Endothelial cell of umbilical vein (primary cell): ENCODE measurements around the gene RAB36. TPM values are rescaled to one million over a fixed set of nuclear protein-coding genes. Genes with fewer than 3 reads are reported as not detected.

Experiments
- BruUV-seq: library from RNA; stranded (reverse); fragments of 400-500 nt; replicated peaks from 2 replicates; lab custom pipeline; 2021; lab: Mats Ljungman, UMichigan
- CTCF ChIA-PET: fragments of 300-600, 350-600 bp; sonication (Branson Sonifier 250); formaldehyde crosslinking; loops from one replicate; lab custom pipeline; 2021; ENCODE audit warnings: antibody characterized with exemption, inconsistent platforms; lab: Charles Lee
- POLR2A ChIA-PET: fragments of 300-600, 350-600 bp; sonication (Branson Sonifier 250); formaldehyde crosslinking; loops from one replicate; lab custom pipeline; 2021; ENCODE audit warnings: antibody characterized with exemption, inconsistent platforms; lab: Charles Lee
- DNase-seq: peaks from one replicate; pipeline ENCODE4 v3.0.0-alpha.2; 2011; ENCODE audit warnings: low read depth, low spot score
- FAIRE-seq: peaks from 2 replicates; lab custom pipeline; 2011; peaks lifted over from hg19 to GRCh38; lab: Jason Lieb, UNC
- H2AFZ ChIP-seq: 2 replicates; pipeline ENCODE4 v1.6.0; 2012; ENCODE audit warnings: low read depth, low read length, control low read depth, inconsistent platforms
- H3K27ac ChIP-seq: 2 replicates; pipeline ENCODE4 v1.5.1; 2011; ENCODE audit warnings: low read depth, mild to moderate bottlenecking, control low read depth, low read length, moderate library complexity; ENCODE audit not compliant: insufficient read depth
- H3K27me3 ChIP-seq, 2 experiments: 2 replicates each; pipeline versions ENCODE4 v1.6.0 to v1.6.1; 2011; ENCODE audit warnings: low read length in 2 of 2, mixed read lengths in 1 of 2; ENCODE audit not compliant: control insufficient read depth in 2 of 2, insufficient read depth in 2 of 2
- H3K36me3 ChIP-seq, 2 experiments: 2 replicates in 1 of 2; 3 replicates in 1 of 2; pipeline ENCODE4 v1.5.1; 2011; ENCODE audit warnings: low read length in 2 of 2, mild to moderate bottlenecking in 1 of 2, moderate library complexity in 1 of 2; ENCODE audit not compliant: control insufficient read depth in 2 of 2, insufficient read depth in 2 of 2; ENCODE audit errors: extremely low read depth in 1 of 2
- H3K4me1 ChIP-seq: 3 replicates; pipeline ENCODE4 v1.5.1; 2011; ENCODE audit warnings: mild to moderate bottlenecking, low read length; ENCODE audit not compliant: control insufficient read depth, insufficient read depth; ENCODE audit errors: extremely low read depth
- H3K4me2 ChIP-seq: 2 replicates; pipeline ENCODE4 v1.6.1; 2011; ENCODE audit warnings: low read length, control low read depth, mixed read lengths; ENCODE audit not compliant: insufficient read depth
- H3K4me3 ChIP-seq, 3 experiments: fragments of 200-600 bp in 1 of 3; sonication (generic), shearing (Covaris generic) in 1 of 3; replicated peaks in 1 of 3; 2 replicates each; pipeline ENCODE4 v1.5.1; 2011 to 2016; ENCODE audit warnings: control low read depth in 3 of 3, low read length in 3 of 3, mild to moderate bottlenecking in 2 of 3, inconsistent platforms in 1 of 3, low read depth in 1 of 3, moderate library complexity in 1 of 3; ENCODE audit not compliant: insufficient read depth in 1 of 3
- H3K79me2 ChIP-seq: 2 replicates; pipeline ENCODE4 v1.6.0; 2012; ENCODE audit warnings: low read length, inconsistent platforms; ENCODE audit not compliant: control insufficient read depth, insufficient read depth
- H3K9ac ChIP-seq: replicated peaks from 2 replicates; pipeline ENCODE3; 2011; ENCODE audit warnings: low read length, control low read depth; ENCODE audit not compliant: insufficient read depth; ENCODE audit errors: extremely low read depth
- H3K9me1 ChIP-seq: replicated peaks from 3 replicates; pipeline ENCODE4 v1.6.0; 2011; ENCODE audit warnings: mild to moderate bottlenecking, low read length; ENCODE audit not compliant: control insufficient read depth, insufficient read depth; ENCODE audit errors: extremely low read depth
- H3K9me3 ChIP-seq: replicated peaks from 2 replicates; pipeline ENCODE4 v1.5.1; 2012; ENCODE audit warnings: low read length, inconsistent platforms; ENCODE audit not compliant: control insufficient read depth, insufficient read depth
- H4K20me1 ChIP-seq: replicated peaks from 2 replicates; pipeline ENCODE3; 2011; ENCODE audit warnings: mild to moderate bottlenecking, low read length; ENCODE audit not compliant: control insufficient read depth, insufficient read depth; ENCODE audit errors: extremely low read depth
- GATA2 ChIP-seq: IDR thresholded peaks from 2 replicates; pipeline ENCODE4 v1.7.0; 2011; ENCODE audit warnings: low read depth, mild to moderate bottlenecking, moderate library complexity, mixed read lengths, low read length; ENCODE audit not compliant: insufficient read length, insufficient read depth
- JUN ChIP-seq: IDR thresholded peaks from 2 replicates; pipeline ENCODE4 v1.6.1; 2011; ENCODE audit warnings: borderline replicate concordance, low read depth; ENCODE audit not compliant: insufficient read length, insufficient read depth
- POLR2A ChIP-seq: IDR thresholded peaks from 2 replicates; pipeline ENCODE4 v1.6.1; 2012; ENCODE audit warnings: low read depth, mild to moderate bottlenecking, control low read depth, low read length
- POLR2AphosphoS5 ChIP-seq: IDR thresholded peaks from 2 replicates; pipeline ENCODE4 v1.6.1; 2012; ENCODE audit warnings: low read depth, mild to moderate bottlenecking, control low read depth, low read length, moderate library complexity; ENCODE audit not compliant: insufficient read depth
- dilution Hi-C: fragments of 300-500 bp; cut with MboI; formaldehyde crosslinking; loops from one replicate; pipeline ENCODE4 v1.15.0; 2019; ENCODE audit warnings: low sequenced_read_pairs; ENCODE audit not compliant: extremely low pct_ligation_motif_present
- intact Hi-C: fragments of 100-400 bp; cut with micrococcal nuclease; formaldehyde crosslinking; loops from one replicate; pipeline ENCODE4 v1.10.0; 2022
- polyA plus RNA-seq, 4 experiments: library from polyadenylated mRNA; depleted of rRNA in 3 of 4; stranded (reverse) in 3 of 4; unstranded in 1 of 4; fragments of >200 nt; gene quantifications; 2 replicates each; pipeline versions ENCODE4 v1.2.1 to v1.2.3, GENCODE V29; 2011 to 2012; ENCODE audit warnings: missing spikeins in 1 of 4
- total RNA-seq: library from RNA; stranded (reverse); gene quantifications from 2 replicates; pipeline ENCODE4 v1.2.3, GENCODE V29; 2021
- TF ChIP-seq, protein P1 (sequence below), 2 donors: IDR thresholded peaks; 1 replicate in 1 of 2; 2 replicates in 1 of 2; pipeline ENCODE4 v1.5.1; 2011; ENCODE audit warnings: low read length in 2 of 2, mild to moderate bottlenecking in 2 of 2, moderate library complexity in 2 of 2, control low read depth in 1 of 2, inconsistent platforms in 1 of 2, low read depth in 1 of 2; ENCODE audit not compliant: insufficient read depth in 1 of 2; ENCODE audit errors: extremely low read depth in 1 of 2

The RAB36 gene
- total and polyA plus RNA-seq, 2 donors (not counting 3 experiments of a cell fraction or from before 2014, with no cell fraction given) = 2.7 to 3.1 TPM

- Histone ChIP-seq H3K79me2 (no peaks in the 10 kb centered on the region), H3K4me1 (peaks cover 9% of the 10 kb centered on the region), H2AFZ (peak overlapping the region; percentile 71), H3K36me3 (no peaks in the 10 kb centered on the region), H3K9ac (peak overlapping the region; percentile 52), H4K20me1 (no peaks in the 10 kb centered on the region), H3K27me3 (no peaks in the 10 kb centered on the region), H3K27ac (peak overlapping the region; percentile 26), H3K4me3 (peak overlapping the region in 2 of 3 experiments; percentile 25 to 35), H3K9me3 (no peaks in the 10 kb centered on the region), H3K9me1 (no peaks in the 10 kb centered on the region), H3K4me2 (peak overlapping the region; percentile 50)
- intact Hi-C loops (loop anchor here (10.0 kb wide), 1 partner anchor 239 kb away; no protein-coding TSS in a partner anchor), dilution Hi-C loops (no loop called here)
- TF ChIP-seq JUN = no peak
- TF ChIP-seq POLR2AphosphoS5 = no peak
- no peak for TF ChIP-seq POLR2A
- DNase-seq = no peak
- ChIA-PET POLR2A (no interaction called here), CTCF (interaction anchor here (1.6 to 3.0 kb wide), 5 partner anchors 11 to 186 kb away, joined by 7 to 16 read pairs (median 10); no protein-coding TSS in a partner anchor)
- BruUV-seq = no TSS peak
- no peak for FAIRE-seq
These were observed 697 bp downstream of the RAB36 start for GRCh38 chr22:23145878-23146470.

DNA sequence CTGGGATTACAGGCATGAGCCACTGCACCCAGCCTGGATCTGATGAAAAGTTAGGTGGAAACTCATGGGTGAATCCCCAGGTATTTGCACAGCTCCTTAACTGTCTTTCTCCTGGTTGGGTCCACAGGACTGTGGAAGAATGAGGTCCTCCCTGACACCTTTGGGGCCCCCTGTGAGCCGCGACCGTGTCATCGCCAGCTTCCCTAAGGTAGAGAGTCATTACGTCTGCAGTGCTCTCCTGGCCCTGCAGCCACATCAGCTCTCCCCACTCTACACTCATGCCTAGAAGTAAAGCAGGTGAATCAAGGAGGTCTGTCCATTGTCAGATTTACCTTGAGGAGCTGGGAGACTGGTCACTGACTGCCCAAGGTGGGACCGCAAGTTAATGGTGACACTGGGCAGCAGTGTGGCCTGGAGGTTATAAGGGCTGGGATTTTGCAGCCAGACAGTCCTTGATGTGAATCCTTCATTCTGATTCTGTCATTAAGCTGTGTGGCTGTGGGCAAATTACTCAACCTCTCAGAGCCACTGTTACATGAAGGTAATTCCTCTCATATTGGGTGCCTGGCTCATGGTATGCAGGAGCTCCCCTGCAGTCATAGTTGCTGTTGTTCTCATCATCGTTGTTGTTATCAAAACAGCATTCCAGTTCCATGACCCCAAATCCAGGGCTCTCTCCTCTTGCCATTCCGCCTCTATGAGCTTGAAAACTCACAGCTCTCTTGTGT, 1.4 kb downstream of the RAB36 start:
- no peak overlapping the region for H3K4me2 ChIP-seq
- POLR2A ChIA-PET = no interaction called here
- no peaks in the 10 kb centered on the region for H3K27me3 ChIP-seq
- TSS peak; percentile 16 for BruUV-seq
- no peaks in the 10 kb centered on the region for H3K9me3 ChIP-seq
- no peak overlapping the region for H3K9ac ChIP-seq
- no peak for FAIRE-seq
- no peaks in the 10 kb centered on the region for H4K20me1 ChIP-seq
- TF ChIP-seq GATA2 (no peak), POLR2AphosphoS5 (no peak)
- TF ChIP-seq, protein P1, sequence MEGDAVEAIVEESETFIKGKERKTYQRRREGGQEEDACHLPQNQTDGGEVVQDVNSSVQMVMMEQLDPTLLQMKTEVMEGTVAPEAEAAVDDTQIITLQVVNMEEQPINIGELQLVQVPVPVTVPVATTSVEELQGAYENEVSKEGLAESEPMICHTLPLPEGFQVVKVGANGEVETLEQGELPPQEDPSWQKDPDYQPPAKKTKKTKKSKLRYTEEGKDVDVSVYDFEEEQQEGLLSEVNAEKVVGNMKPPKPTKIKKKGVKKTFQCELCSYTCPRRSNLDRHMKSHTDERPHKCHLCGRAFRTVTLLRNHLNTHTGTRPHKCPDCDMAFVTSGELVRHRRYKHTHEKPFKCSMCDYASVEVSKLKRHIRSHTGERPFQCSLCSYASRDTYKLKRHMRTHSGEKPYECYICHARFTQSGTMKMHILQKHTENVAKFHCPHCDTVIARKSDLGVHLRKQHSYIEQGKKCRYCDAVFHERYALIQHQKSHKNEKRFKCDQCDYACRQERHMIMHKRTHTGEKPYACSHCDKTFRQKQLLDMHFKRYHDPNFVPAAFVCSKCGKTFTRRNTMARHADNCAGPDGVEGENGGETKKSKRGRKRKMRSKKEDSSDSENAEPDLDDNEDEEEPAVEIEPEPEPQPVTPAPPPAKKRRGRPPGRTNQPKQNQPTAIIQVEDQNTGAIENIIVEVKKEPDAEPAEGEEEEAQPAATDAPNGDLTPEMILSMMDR (IDR thresholded peaks at IDR 0.05; ENCODE audit: extremely low read depth in 1 of 2, insufficient read depth in 1 of 2, low read depth in 1 of 2, low read length in 2 of 2) = no peak
- no peak overlapping the region for H3K4me3 ChIP-seq
- peaks cover 9% of the 10 kb centered on the region for H3K4me1 ChIP-seq
- no peak for DNase-seq
- H3K79me2 ChIP-seq = no peaks in the 10 kb centered on the region
- no peak overlapping the region for H2AFZ ChIP-seq
- CTCF ChIA-PET = interaction anchor here (2.1 to 3.0 kb wide), 3 partner anchors 10 to 144 kb away, joined by 7 to 15 read pairs (median 10); no protein-coding TSS in a partner anchor
- dilution Hi-C loops (no loop called here), intact Hi-C loops (loop anchor here (10.0 kb wide), 1 partner anchor 238 kb away; no protein-coding TSS in a partner anchor)
- H3K36me3 ChIP-seq = no peaks in the 10 kb centered on the region
- no peak overlapping the region for H3K27ac ChIP-seq
- no peaks in the 10 kb centered on the region for H3K9me1 ChIP-seq
